K562 (cell line): Measurements from ENCODE around the gene STIM1. TPM values are rescaled to one million over a fixed set of nuclear protein-coding genes. Genes with fewer than 3 reads are reported as not detected.

ENCODE experiments used
- BACH1 ChIP-seq: fragments of 200-800 bp; sonication (Bioruptor generic); IDR thresholded peaks from 2 replicates; pipeline ENCODE4 v1.6.1; 2016; ENCODE audit warnings: missing genetic modification characterization, missing compliant biosample characterization
- BCOR ChIP-seq: fragments of 450-650 bp; IDR thresholded peaks from 2 replicates; pipeline ENCODE4 v1.6.1; 2016
- CBFA2T3 ChIP-seq: fragments of 450-650 bp; IDR thresholded peaks from 2 replicates; pipeline ENCODE4 v1.6.1; 2017
- CXXC5 ChIP-seq: fragments of 250-450 bp; sonication (Bioruptor Pico); IDR thresholded peaks from 2 replicates; pipeline ENCODE4 v1.8.0; 2022; ENCODE audit warnings: inconsistent platforms, mild to moderate bottlenecking, moderate library complexity
- HDAC2 ChIP-seq: fragments of 450-650 bp; IDR thresholded peaks from 2 replicates; pipeline ENCODE4 v1.6.1; 2016; ENCODE audit warnings: mild to moderate bottlenecking
- HDGF ChIP-seq: fragments of 450-650 bp; IDR thresholded peaks from 2 replicates; pipeline ENCODE4 v1.6.1; 2016
- MEF2A ChIP-seq: IDR thresholded peaks from 2 replicates; pipeline ENCODE4 v1.6.1; 2011; ENCODE audit warnings: low read depth, mild to moderate bottlenecking, low read length, moderate library complexity; ENCODE audit not compliant: control insufficient read depth
- MIER1 ChIP-seq: fragments of 450-650 bp; IDR thresholded peaks from 2 replicates; pipeline ENCODE4 v1.6.1; 2016; ENCODE audit warnings: antibody characterized with exemption, mild to moderate bottlenecking, low read depth
- MLLT1 ChIP-seq, 2 experiments: fragments of 450-650 bp; IDR thresholded peaks; 2 replicates each; pipeline ENCODE4 v1.6.1; 2016
- PTBP1 ChIP-seq: fragments of 200-400 bp; formaldehyde crosslinking; IDR thresholded peaks from 2 replicates; pipeline ENCODE4 v1.6.1; 2017; ENCODE audit warnings: low read depth, low read length
- SNIP1 ChIP-seq: fragments of 450-650 bp; IDR thresholded peaks from 2 replicates; pipeline ENCODE4 v1.7.1; 2017; ENCODE audit warnings: low read depth, mild to moderate bottlenecking
- SRF ChIP-seq, 2 experiments: fragments of 250-450, 450-650 bp in 1 of 2; sonication (Bioruptor Pico) in 1 of 2; sonication (generic) in 1 of 2; formaldehyde crosslinking; IDR thresholded peaks; 2 replicates each; pipeline versions ENCODE4 v1.5.0 to v1.5.1; 2020 to 2022; ENCODE audit warnings: mild to moderate bottlenecking in 1 of 2, missing genetic modification reagents in 1 of 2
- SRSF3 ChIP-seq: fragments of 200-400 bp; formaldehyde crosslinking; IDR thresholded peaks from 2 replicates; pipeline ENCODE4 v1.6.1; 2016; ENCODE audit warnings: mild to moderate bottlenecking, low read length, moderate library complexity; ENCODE audit not compliant: insufficient read depth
- TARDBP ChIP-seq: fragments of 450-650 bp; IDR thresholded peaks from 2 replicates; pipeline ENCODE4 v1.6.1; 2016
- XRCC5 ChIP-seq: fragments of 200-400 bp; formaldehyde crosslinking; IDR thresholded peaks from 2 replicates; pipeline ENCODE4 v1.6.1; 2017; ENCODE audit warnings: low read depth, mild to moderate bottlenecking, low read length
- ZMIZ1 ChIP-seq, 2 experiments: fragments of 150-350 bp in 1 of 2; IDR thresholded peaks; 2 replicates each; pipeline ENCODE4 v1.6.1; 2012 to 2016; ENCODE audit warnings: low read depth in 2 of 2, low read length in 2 of 2, mild to moderate bottlenecking in 1 of 2, moderate library complexity in 1 of 2
- ZNF232 ChIP-seq: sonication (generic); formaldehyde crosslinking; IDR thresholded peaks from 2 replicates; pipeline ENCODE4 v1.8.0; 2022; ENCODE audit warnings: mild to moderate bottlenecking, missing genetic modification reagents
- ZNF407 ChIP-seq: fragments of 450-650 bp; IDR thresholded peaks from 2 replicates; pipeline ENCODE4 v1.6.1; 2016; ENCODE audit warnings: low read depth
- polyA plus RNA-seq, 8 experiments: library from polyadenylated mRNA; depleted of rRNA in 4 of 8; stranded (reverse) in 5 of 8; unstranded in 3 of 8; fragments of >200 nt; fragmentation: Nextera tagmentation in 2 of 8; fragmentation: Illumina TruSeq in 1 of 8; extraction: Ambion mirVana in 2 of 8; extraction: Trizol in 1 of 8; gene quantifications; 2 replicates each; pipeline versions ENCODE4 v1.2.1 to v1.2.3, GENCODE V29; 2011 to 2014; ENCODE audit warnings: inconsistent platforms in 1 of 8, missing spikeins in 1 of 8
- total RNA-seq, 7 experiments: library from RNA; depleted of rRNA in 6 of 7; stranded (reverse); fragments of >200 nt in 6 of 7; fragmentation: Illumina TruSeq in 2 of 7; extraction: Trizol in 2 of 7; gene quantifications; 2 replicates each; pipeline versions ENCODE4 v1.2.1 to v1.2.3, GENCODE V29; 2011 to 2021; ENCODE audit warnings: low replicate concordance in 1 of 7

STIM1 gene
- total and polyA plus RNA-seq, 9 of the 15 experiments (the other 6 are each of a cell fraction or from before 2014, with no cell fraction given) = 7.7 to 50.5 (median 22.5) TPM

- TF ChIP-seq MLLT1 (IDR thresholded peaks at IDR 0.05) (peak in 1 of 2 experiments; percentile 64; a peak in 1 of 4 replicates), SNIP1 (no peak), ZNF232 (CRISPR knock-in tag) (no peak), ZMIZ1 (IDR thresholded peaks at IDR 0.05; ENCODE audit: low read depth in 2 of 2, low read length in 2 of 2) (no peak), MEF2A (no peak), CBFA2T3 (peak; percentile 31; the same call in 1 of the 2 replicates), SRF (CRISPR knock-in tag; IDR thresholded peaks at IDR 0.05) (no peak), SRSF3 (no peak), HDAC2 (0 out of 2 replicates have a peak, but pooled peaks have one; percentile 54), TARDBP (no peak), BACH1 (tag) (no peak), CXXC5 (CRISPR knock-in tag) (peak; percentile 18; the same call in 1 of the 2 replicates), MIER1 (no peak), XRCC5 (no peak), HDGF (0 out of 2 replicates have a peak, but pooled peaks have one; percentile 24), BCOR (peak; percentile 45; the same call in 1 of the 2 replicates), PTBP1 (no peak), ZNF407 (no peak)
Measured at GRCh38 chr11:3866206-3866605, 10.7 kb downstream of the STIM1 start (continued).
